HEK293 (cell line): ENCODE data around the gene PDE2A.

Source experiments
- CTCF ChIA-PET: fragments of 350-600 bp; formaldehyde crosslinking; extraction: SDS; loops from one replicate; lab custom pipeline; 2021; ENCODE audit warnings: antibody characterized with exemption; lab: Yijun Ruan, JAX
- POLR2A ChIA-PET: fragments of 300-600 bp; formaldehyde crosslinking; extraction: SDS; loops from one replicate; lab custom pipeline; 2020; ENCODE audit warnings: antibody characterized with exemption, inconsistent platforms; lab: Yijun Ruan, JAX
- H3K27ac ChIP-seq: fragments of 200-500 bp; sonication (Bioruptor generic); 2 replicates; pipeline ENCODE4 v1.5.1; 2014; ENCODE audit warnings: low read depth, low read length, control low read depth, inconsistent platforms; ENCODE audit errors: extremely low read depth
- H3K36me3 ChIP-seq, 2 experiments: fragments of 200-500 bp in 1 of 2; sonication (Bioruptor generic) in 1 of 2; 1 replicate in 1 of 2; 2 replicates in 1 of 2; pipeline ENCODE4 v1.5.1; 2014 to 2017; ENCODE audit warnings: inconsistent platforms in 2 of 2, low read length in 2 of 2; ENCODE audit not compliant: control insufficient read depth in 2 of 2, insufficient read depth in 1 of 2
- H3K4me1 ChIP-seq: fragments of 200-500 bp; sonication (Bioruptor generic); 2 replicates; pipeline ENCODE4 v1.5.1; 2014; ENCODE audit warnings: mild to moderate bottlenecking, low read length, inconsistent platforms; ENCODE audit not compliant: control insufficient read depth, insufficient read depth
- H3K4me3 ChIP-seq: 2 replicates; pipeline ENCODE4 v1.5.1; 2011; ENCODE audit warnings: low read depth, mild to moderate bottlenecking, control low read depth, low read length, moderate library complexity
- H3K9me3 ChIP-seq: fragments of 200-500 bp; sonication (Bioruptor generic); 2 replicates; pipeline ENCODE4 v1.5.1; 2014; ENCODE audit warnings: low read depth, low read length, inconsistent platforms; ENCODE audit not compliant: control insufficient read depth, insufficient read depth
- KLF9 ChIP-seq: fragments of 450-650 bp; formaldehyde crosslinking; IDR thresholded peaks from 2 replicates; pipeline ENCODE4 v1.5.1; 2016; ENCODE audit warnings: missing biosample characterization, missing genetic modification characterization, low read depth
- SETDB1 ChIP-seq: IDR thresholded peaks from one replicate; pipeline ENCODE4 v1.6.1; 2017; ENCODE audit warnings: mild to moderate bottlenecking, low read length, moderate library complexity, mixed read lengths; ENCODE audit not compliant: insufficient read length
- TRIM28 ChIP-seq: IDR thresholded peaks from 2 replicates; pipeline ENCODE4 v1.6.1; 2011; ENCODE audit warnings: low read length, control low read depth, borderline replicate concordance
- ZNF16 ChIP-seq: fragments of 450-650 bp; formaldehyde crosslinking; IDR thresholded peaks from 2 replicates; pipeline ENCODE4 v1.5.1; 2016; ENCODE audit warnings: low read depth, missing biosample characterization, missing genetic modification characterization
- ZNF223 ChIP-seq: fragments of 450-650 bp; formaldehyde crosslinking; IDR thresholded peaks from 2 replicates; pipeline ENCODE4 v1.5.1; 2016; ENCODE audit warnings: missing biosample characterization, missing genetic modification characterization
- ZNF335 ChIP-seq: fragments of 450-650 bp; formaldehyde crosslinking; conservative IDR thresholded peaks from 2 replicates; pipeline ENCODE4 v1.5.1; 2016; ENCODE audit warnings: missing biosample characterization, missing genetic modification characterization
- ZNF394 ChIP-seq: fragments of 450-650 bp; formaldehyde crosslinking; IDR thresholded peaks from 2 replicates; pipeline ENCODE4 v1.5.1; 2016; ENCODE audit warnings: missing biosample characterization, missing genetic modification characterization, mild to moderate bottlenecking, moderate library complexity, borderline replicate concordance
- ZNF416 ChIP-seq: fragments of 450-650 bp; formaldehyde crosslinking; IDR thresholded peaks from 2 replicates; pipeline ENCODE4 v1.5.1; 2016; ENCODE audit warnings: missing biosample characterization, missing genetic modification characterization
- ZNF423 ChIP-seq: fragments of 450-650 bp; formaldehyde crosslinking; IDR thresholded peaks from 2 replicates; pipeline ENCODE4 v1.5.1; 2016; ENCODE audit warnings: missing biosample characterization, missing genetic modification characterization
- ZNF518A ChIP-seq: fragments of 450-650 bp; formaldehyde crosslinking; conservative IDR thresholded peaks from 2 replicates; pipeline ENCODE4 v1.5.1; 2016; ENCODE audit warnings: low read depth, missing biosample characterization, missing genetic modification characterization
- ZNF558 ChIP-seq: fragments of 450-650 bp; formaldehyde crosslinking; IDR thresholded peaks from 2 replicates; pipeline ENCODE4 v1.5.1; 2016; ENCODE audit warnings: missing biosample characterization, missing genetic modification characterization
- ZNF560 ChIP-seq: fragments of 450-650 bp; formaldehyde crosslinking; IDR thresholded peaks from 2 replicates; pipeline ENCODE4 v1.5.1; 2017; ENCODE audit warnings: missing biosample characterization, missing genetic modification characterization, borderline replicate concordance
- ZNF585B ChIP-seq: fragments of 450-650 bp; formaldehyde crosslinking; IDR thresholded peaks from 2 replicates; pipeline ENCODE4 v1.5.1; 2016; ENCODE audit warnings: missing biosample characterization, missing genetic modification characterization
- ZNF621 ChIP-seq: fragments of 450-650 bp; formaldehyde crosslinking; IDR thresholded peaks from 2 replicates; pipeline ENCODE4 v1.5.1; 2017; ENCODE audit warnings: missing biosample characterization, missing genetic modification characterization
- ZNF658 ChIP-seq: fragments of 450-650 bp; formaldehyde crosslinking; IDR thresholded peaks from 2 replicates; pipeline ENCODE4; 2016; ENCODE audit warnings: missing biosample characterization, missing genetic modification characterization
- ZNF704 ChIP-seq: fragments of 450-650 bp; formaldehyde crosslinking; IDR thresholded peaks from 2 replicates; pipeline ENCODE4 v1.5.1; 2016; ENCODE audit warnings: missing biosample characterization, missing genetic modification characterization
- ZSCAN18 ChIP-seq: fragments of 450-650 bp; formaldehyde crosslinking; IDR thresholded peaks from 2 replicates; pipeline ENCODE4 v1.5.1; 2016; ENCODE audit warnings: missing biosample characterization, missing genetic modification characterization
- TF ChIP-seq, protein P1 (sequence below): fragments of 450-650 bp; IDR thresholded peaks from 2 replicates; pipeline ENCODE4 v1.5.1; 2018; ENCODE audit warnings: missing biosample characterization, missing genetic modification characterization
- TF ChIP-seq, protein P2 (sequence below): fragments of 450-650 bp; formaldehyde crosslinking; IDR thresholded peaks from 2 replicates; pipeline ENCODE4 v1.5.1; 2016; ENCODE audit warnings: missing biosample characterization, missing genetic modification characterization
- TF ChIP-seq, protein P3 (sequence below): fragments of 450-650 bp; formaldehyde crosslinking; IDR thresholded peaks from 2 replicates; pipeline ENCODE4 v1.5.1; 2016; ENCODE audit warnings: missing biosample characterization, missing genetic modification characterization

PDE2A gene

GRCh38 chr11:72575533-72576242, 98.5 kb downstream of the PDE2A start:
- Histone ChIP-seq H3K27ac (no peak overlapping the region), H3K9me3 (no peaks in the 10 kb centered on the region), H3K4me1 (no peaks in the 10 kb centered on the region; the same call in 1 of the 2 replicates), H3K4me3 (no peak overlapping the region), H3K36me3 (no peaks in the 10 kb centered on the region)
- ChIA-PET POLR2A (interaction anchor here (0.5 kb wide), 1 partner anchor 70 kb away, joined by 4 read pairs; no protein-coding TSS in a partner anchor), CTCF (interaction anchor here (0.5 to 2.8 kb wide), 4 partner anchors 11 to 548 kb away, joined by 3 to 36 read pairs (median 4); no protein-coding TSS in a partner anchor)
- no peak for TF ChIP-seq ZNF704 (tag by site-specific recombination)
- TF ChIP-seq ZNF560 (tag by site-specific recombination), result no peak
- no peak for TF ChIP-seq ZNF558
- no peak for TF ChIP-seq ZNF394 (tag by site-specific recombination)
- no peak for TF ChIP-seq ZNF423 (tag by site-specific recombination)
- no peak for TF ChIP-seq ZNF621 (tag by site-specific recombination)

DNA sequence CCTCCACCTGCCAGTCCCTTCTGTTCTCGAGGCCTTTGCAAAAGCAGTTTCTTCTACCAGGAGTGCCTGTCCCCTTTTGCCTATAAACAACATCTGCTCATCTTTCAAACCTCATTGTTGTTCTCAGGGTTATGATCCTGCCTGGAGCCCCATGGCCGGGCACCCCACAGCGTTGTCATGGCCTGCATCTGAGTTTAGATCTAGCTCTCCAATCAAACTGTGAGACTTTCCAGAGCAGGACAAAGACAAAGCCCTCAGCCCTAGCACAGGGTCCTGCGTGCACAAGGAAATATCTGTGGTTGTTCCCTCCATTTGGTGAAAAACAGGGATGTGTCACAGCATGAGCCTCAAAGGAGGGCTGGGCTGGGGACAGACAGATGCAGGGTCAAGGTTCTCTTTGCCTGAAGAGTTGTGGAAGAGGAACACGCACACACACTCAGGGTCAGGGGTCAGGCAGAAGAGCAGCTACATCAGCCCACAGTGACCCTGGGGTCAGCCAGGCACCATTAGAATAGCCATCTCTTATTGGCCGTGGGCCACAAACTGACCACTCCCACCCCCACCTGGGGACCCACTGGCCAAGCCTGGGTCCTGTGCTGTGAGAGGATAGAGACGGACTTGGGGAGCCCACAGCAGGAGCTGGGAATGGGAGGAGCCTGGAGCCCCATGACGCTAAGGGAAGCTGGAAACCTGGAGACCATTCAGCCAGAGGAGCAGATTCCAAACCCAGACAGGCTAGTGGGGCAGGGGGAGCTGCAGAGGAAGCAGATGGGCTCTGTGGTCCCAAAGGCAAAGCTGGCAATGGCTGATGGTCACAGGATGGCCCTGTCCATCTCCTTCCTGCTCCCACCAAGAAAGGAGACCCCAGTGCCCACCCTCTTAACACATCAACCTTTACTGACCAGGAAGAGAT, 99.4 kb downstream of the PDE2A start:
- ChIA-PET CTCF (interaction anchor here (0.5 to 2.8 kb wide), 13 partner anchors 10 to 547 kb away, joined by 3 to 36 read pairs (median 4); no protein-coding TSS in a partner anchor), POLR2A (no interaction called here)
- H3K36me3 ChIP-seq, result no peaks in the 10 kb centered on the region
- no peaks in the 10 kb centered on the region for H3K9me3 ChIP-seq
- no peaks in the 10 kb centered on the region; the same call in 1 of the 2 replicates for H3K4me1 ChIP-seq
- no peak overlapping the region for H3K27ac ChIP-seq
- H3K4me3 ChIP-seq, result no peak overlapping the region
- TF ChIP-seq, protein P1, sequence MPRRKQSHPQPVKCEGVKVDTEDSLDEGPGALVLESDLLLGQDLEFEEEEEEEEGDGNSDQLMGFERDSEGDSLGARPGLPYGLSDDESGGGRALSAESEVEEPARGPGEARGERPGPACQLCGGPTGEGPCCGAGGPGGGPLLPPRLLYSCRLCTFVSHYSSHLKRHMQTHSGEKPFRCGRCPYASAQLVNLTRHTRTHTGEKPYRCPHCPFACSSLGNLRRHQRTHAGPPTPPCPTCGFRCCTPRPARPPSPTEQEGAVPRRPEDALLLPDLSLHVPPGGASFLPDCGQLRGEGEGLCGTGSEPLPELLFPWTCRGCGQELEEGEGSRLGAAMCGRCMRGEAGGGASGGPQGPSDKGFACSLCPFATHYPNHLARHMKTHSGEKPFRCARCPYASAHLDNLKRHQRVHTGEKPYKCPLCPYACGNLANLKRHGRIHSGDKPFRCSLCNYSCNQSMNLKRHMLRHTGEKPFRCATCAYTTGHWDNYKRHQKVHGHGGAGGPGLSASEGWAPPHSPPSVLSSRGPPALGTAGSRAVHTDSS, result no peak
- TF ChIP-seq ZNF416 (no peak), KLF9 (no peak), SETDB1 (no peak), ZNF658 (tag by site-specific recombination) (no peak), ZNF16 (tag by site-specific recombination) (no peak), TRIM28 (no peak), ZNF585B (tag by site-specific recombination) (no peak), ZNF518A (tag by site-specific recombination) (no peak), ZSCAN18 (no peak), ZNF335 (tag by site-specific recombination) (no peak), ZNF223 (tag by site-specific recombination) (no peak)
- TF ChIP-seq, protein P2, sequence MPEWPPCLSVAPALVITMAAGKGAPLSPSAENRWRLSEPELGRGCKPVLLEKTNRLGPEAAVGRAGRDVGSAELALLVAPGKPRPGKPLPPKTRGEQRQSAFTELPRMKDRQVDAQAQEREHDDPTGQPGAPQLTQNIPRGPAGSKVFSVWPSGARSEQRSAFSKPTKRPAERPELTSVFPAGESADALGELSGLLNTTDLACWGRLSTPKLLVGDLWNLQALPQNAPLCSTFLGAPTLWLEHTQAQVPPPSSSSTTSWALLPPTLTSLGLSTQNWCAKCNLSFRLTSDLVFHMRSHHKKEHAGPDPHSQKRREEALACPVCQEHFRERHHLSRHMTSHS, result no peak
- TF ChIP-seq, protein P3, sequence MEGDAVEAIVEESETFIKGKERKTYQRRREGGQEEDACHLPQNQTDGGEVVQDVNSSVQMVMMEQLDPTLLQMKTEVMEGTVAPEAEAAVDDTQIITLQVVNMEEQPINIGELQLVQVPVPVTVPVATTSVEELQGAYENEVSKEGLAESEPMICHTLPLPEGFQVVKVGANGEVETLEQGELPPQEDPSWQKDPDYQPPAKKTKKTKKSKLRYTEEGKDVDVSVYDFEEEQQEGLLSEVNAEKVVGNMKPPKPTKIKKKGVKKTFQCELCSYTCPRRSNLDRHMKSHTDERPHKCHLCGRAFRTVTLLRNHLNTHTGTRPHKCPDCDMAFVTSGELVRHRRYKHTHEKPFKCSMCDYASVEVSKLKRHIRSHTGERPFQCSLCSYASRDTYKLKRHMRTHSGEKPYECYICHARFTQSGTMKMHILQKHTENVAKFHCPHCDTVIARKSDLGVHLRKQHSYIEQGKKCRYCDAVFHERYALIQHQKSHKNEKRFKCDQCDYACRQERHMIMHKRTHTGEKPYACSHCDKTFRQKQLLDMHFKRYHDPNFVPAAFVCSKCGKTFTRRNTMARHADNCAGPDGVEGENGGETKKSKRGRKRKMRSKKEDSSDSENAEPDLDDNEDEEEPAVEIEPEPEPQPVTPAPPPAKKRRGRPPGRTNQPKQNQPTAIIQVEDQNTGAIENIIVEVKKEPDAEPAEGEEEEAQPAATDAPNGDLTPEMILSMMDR (tag by site-specific recombination), result no peak
